Tibial artery (tissue), 4 donors: Measurements from ENCODE around the gene CASZ1.

ENCODE experiments used
- DNase-seq, 2 donors: peaks; one replicate each; pipeline ENCODE4 v3.0.0-alpha.2; 2019
- H3K27ac ChIP-seq, 2 donors: fragments of 200-600 bp; sonication (generic) in 1 of 2; 1 replicate in 1 of 2; 2 replicates in 1 of 2; pipeline ENCODE4 v1.5.1; 2018 to 2019; ENCODE audit warnings: mild to moderate bottlenecking in 1 of 2
- H3K27me3 ChIP-seq, 2 donors: fragments of 200-600 bp; sonication (generic) in 1 of 2; one replicate each; pipeline versions ENCODE4 v1.5.1 to v1.6.0; 2016 to 2019
- H3K36me3 ChIP-seq, 3 donors: fragments of 200-600 bp; sonication (generic) in 2 of 3; one replicate each; pipeline ENCODE4 v1.5.1; 2016 to 2019; ENCODE audit warnings: mild to moderate bottlenecking in 2 of 3
- H3K4me1 ChIP-seq, 4 donors: fragments of 200-600 bp; sonication (generic) in 2 of 4; 1 replicate in 3 of 4; 2 replicates in 1 of 4; pipeline ENCODE4 v1.5.1; 2016 to 2019
- H3K4me3 ChIP-seq, 2 donors: fragments of 200-600 bp; sonication (generic) in 1 of 2; 1 replicate in 1 of 2; 2 replicates in 1 of 2; pipeline ENCODE4 v1.5.1; 2018 to 2019; ENCODE audit warnings: mild to moderate bottlenecking in 2 of 2
- H3K9me3 ChIP-seq, 3 donors: fragments of 200-600 bp; sonication (generic) in 1 of 3; one replicate each; pipeline ENCODE4 v1.5.1; 2016 to 2019
- intact Hi-C: fragments of 100-400 bp; cut with DNase I; formaldehyde crosslinking; loops from one replicate; pipeline ENCODE4 v1.15.0; 2023; ENCODE audit warnings: low total_unique reads
- TF ChIP-seq, protein P1 (sequence below), 2 experiments: fragments of 200-600 bp in 1 of 2; fragments of 450-650 bp in 1 of 2; IDR thresholded peaks; one replicate each; pipeline ENCODE4 v1.5.1; 2017 to 2019; ENCODE audit warnings: antibody characterized with exemption in 2 of 2, mild to moderate bottlenecking in 1 of 2, moderate library complexity in 1 of 2

CASZ1 gene, protein sequence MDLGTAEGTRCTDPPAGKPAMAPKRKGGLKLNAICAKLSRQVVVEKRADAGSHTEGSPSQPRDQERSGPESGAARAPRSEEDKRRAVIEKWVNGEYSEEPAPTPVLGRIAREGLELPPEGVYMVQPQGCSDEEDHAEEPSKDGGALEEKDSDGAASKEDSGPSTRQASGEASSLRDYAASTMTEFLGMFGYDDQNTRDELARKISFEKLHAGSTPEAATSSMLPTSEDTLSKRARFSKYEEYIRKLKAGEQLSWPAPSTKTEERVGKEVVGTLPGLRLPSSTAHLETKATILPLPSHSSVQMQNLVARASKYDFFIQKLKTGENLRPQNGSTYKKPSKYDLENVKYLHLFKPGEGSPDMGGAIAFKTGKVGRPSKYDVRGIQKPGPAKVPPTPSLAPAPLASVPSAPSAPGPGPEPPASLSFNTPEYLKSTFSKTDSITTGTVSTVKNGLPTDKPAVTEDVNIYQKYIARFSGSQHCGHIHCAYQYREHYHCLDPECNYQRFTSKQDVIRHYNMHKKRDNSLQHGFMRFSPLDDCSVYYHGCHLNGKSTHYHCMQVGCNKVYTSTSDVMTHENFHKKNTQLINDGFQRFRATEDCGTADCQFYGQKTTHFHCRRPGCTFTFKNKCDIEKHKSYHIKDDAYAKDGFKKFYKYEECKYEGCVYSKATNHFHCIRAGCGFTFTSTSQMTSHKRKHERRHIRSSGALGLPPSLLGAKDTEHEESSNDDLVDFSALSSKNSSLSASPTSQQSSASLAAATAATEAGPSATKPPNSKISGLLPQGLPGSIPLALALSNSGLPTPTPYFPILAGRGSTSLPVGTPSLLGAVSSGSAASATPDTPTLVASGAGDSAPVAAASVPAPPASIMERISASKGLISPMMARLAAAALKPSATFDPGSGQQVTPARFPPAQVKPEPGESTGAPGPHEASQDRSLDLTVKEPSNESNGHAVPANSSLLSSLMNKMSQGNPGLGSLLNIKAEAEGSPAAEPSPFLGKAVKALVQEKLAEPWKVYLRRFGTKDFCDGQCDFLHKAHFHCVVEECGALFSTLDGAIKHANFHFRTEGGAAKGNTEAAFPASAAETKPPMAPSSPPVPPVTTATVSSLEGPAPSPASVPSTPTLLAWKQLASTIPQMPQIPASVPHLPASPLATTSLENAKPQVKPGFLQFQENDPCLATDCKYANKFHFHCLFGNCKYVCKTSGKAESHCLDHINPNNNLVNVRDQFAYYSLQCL (N-terminal part only)

DNA sequence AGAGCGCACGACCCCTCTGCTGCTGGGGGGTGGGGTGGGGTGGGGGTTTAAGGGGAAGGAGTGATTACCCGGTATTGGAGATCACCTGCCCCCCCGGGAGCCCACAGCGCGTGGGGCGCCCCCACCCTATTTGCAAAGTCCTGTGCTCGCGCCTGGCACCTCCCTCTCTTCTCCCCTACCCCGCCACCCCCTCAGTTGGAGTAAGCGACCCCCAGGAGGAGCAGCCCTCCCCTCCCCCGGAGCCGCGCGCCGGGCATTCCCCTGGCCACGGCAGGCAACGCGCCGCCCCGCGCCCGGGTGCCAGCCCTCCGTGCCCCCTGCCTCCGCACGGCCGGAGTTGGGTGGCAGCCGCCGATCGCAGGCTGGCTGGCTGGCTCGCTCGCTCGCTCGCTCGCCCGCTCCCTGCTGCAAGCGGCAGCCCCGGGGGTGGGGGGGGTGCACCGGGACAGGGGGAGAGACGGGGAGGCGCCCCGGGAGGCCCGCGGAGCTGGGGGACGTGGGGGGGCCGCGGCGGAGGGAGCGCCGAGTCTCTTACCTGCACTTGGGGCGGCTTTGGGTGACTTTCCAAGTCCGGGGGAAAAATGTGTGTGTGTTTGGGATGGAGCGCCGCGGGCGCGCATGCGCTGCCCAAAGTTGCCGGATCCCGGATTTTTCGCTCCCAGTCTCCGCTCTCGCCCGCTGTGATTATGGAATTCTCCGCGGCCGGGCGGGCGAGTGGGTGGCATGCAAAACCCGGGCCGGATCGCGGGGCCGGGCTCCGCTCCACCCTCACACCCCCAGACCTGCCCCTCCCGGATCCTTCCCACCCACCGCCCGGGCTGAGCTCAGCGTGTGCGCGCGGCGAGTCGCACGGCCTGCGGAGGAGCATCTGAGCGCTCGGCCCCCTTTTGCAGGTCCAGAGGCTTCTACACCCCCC lies at the start of gene CASZ1:
Gene CASZ1 (minus strand): TSS at position 618 of the 916 bp plus-strand sequence. CDS start 102,757 bp downstream, outside the sequence.
- H3K4me1 ChIP-seq: peaks cover 0 to 40% (median 33%) of the 10 kb centered on the region in 4 donors
- H3K27ac ChIP-seq: peak within 1 kb of the TSS; percentile 35 to 52
- peaks cover 0 to 55% of the 10 kb centered on the region in 2 donors for H3K27me3 ChIP-seq
- no peaks in the 10 kb centered on the region for H3K36me3 ChIP-seq
- H3K9me3 ChIP-seq: no peaks in the 10 kb centered on the region
- TF ChIP-seq, protein P1, sequence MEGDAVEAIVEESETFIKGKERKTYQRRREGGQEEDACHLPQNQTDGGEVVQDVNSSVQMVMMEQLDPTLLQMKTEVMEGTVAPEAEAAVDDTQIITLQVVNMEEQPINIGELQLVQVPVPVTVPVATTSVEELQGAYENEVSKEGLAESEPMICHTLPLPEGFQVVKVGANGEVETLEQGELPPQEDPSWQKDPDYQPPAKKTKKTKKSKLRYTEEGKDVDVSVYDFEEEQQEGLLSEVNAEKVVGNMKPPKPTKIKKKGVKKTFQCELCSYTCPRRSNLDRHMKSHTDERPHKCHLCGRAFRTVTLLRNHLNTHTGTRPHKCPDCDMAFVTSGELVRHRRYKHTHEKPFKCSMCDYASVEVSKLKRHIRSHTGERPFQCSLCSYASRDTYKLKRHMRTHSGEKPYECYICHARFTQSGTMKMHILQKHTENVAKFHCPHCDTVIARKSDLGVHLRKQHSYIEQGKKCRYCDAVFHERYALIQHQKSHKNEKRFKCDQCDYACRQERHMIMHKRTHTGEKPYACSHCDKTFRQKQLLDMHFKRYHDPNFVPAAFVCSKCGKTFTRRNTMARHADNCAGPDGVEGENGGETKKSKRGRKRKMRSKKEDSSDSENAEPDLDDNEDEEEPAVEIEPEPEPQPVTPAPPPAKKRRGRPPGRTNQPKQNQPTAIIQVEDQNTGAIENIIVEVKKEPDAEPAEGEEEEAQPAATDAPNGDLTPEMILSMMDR (IDR thresholded peaks at IDR 0.05): no peak
- H3K4me3 ChIP-seq: peak within 1 kb of the TSS; percentile 58 to 75
- intact Hi-C loops: loop anchor here (5.0 to 10.0 kb wide), 2 partner anchors 111 to 284 kb away; no protein-coding TSS in a partner anchor
- peak; percentile 52 to 82 for DNase-seq

DNA sequence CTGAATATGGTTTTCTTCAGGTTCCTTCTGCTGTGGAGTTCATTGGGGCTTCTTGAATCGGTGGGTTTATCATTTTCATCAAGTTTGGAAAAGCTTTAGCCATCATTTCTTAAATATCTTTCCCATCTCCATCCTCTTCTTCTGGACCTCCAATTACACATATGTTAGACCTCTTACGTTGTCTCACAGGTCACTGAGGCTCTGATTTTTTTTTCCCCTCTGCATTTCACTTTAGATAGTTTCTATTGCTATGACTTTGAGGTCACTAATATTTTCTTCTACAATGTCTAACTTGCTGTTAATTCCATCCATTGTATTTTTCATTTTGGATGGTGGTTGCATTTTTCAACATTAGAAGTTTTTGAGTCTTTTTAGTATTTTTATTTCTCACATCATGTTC lies 47.3 kb upstream of the CASZ1 start:
- no peak overlapping the region for H3K27ac ChIP-seq
- intact Hi-C loops: no loop called here
- H3K9me3 ChIP-seq: peaks cover 0 to 13% (median 0%) of the 10 kb centered on the region in 3 donors
- H3K27me3 ChIP-seq: peaks cover 0 to 39% of the 10 kb centered on the region in 2 donors
- no peak overlapping the region for H3K4me3 ChIP-seq
- TF ChIP-seq, protein P1 (IDR thresholded peaks at IDR 0.05): no peak
- no peaks in the 10 kb centered on the region for H3K36me3 ChIP-seq
- DNase-seq: no peak
- H3K4me1 ChIP-seq: no peaks in the 10 kb centered on the region

DNA sequence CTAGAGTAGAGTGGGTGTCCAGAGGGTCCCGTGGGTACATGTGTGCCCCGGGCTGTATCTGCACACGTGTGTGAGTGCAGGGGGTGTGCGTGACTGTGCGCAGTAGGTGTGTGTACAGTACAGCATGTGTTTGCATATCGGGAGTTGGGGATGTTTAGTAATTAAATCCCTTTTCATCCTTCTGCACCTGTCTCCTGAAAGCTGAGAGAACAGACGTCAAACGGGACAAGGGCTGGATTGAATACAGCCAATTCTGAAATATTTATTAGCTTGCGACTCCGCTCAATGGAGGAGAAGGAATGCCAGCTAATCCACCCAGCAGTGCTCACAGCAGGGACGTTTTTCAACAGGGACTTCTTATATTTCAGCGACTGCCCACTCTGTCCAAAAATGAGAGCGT lies 44.7 kb upstream of the CASZ1 start:
- no peaks in the 10 kb centered on the region for H3K4me1 ChIP-seq
- DNase-seq: no peak
- intact Hi-C loops: no loop called here
- no peaks in the 10 kb centered on the region for H3K36me3 ChIP-seq
- H3K9me3 ChIP-seq: peaks cover 0 to 13% (median 0%) of the 10 kb centered on the region in 3 donors
- peaks cover 0 to 61% of the 10 kb centered on the region in 2 donors for H3K27me3 ChIP-seq
- no peak overlapping the region for H3K27ac ChIP-seq
- TF ChIP-seq, protein P1 (IDR thresholded peaks at IDR 0.05): no peak
- no peak overlapping the region for H3K4me3 ChIP-seq

DNA sequence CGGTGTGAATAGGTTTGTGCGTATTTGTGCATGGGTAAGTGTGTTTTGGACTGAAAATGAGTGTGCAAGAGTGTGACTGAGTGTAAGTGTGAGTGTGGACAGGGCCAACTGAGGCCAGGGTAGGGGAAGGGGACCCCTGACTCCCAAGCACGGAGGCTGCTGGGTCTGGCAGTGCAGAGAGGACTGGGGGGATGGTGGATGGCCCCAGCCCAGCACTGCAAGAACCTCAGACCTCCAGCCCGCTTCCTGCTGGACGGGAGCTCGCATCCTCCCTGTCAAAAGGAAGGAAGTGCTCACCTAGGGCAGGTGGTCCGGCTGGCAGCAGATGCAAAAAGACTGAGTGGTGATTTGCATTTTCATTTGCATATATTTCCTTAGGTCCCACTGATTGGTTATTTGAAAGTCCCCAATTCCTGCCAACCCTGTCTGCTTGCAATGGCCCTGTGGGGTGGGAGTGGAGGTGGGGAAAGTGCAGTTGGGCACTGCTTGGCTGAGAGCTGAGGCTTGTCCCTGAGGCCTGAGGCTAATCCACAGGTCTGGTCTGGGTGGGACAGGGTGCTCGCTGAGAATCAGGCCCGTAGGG lies 42.8 kb upstream of the CASZ1 start:
- H3K36me3 ChIP-seq: no peaks in the 10 kb centered on the region
- peaks cover 4 to 77% of the 10 kb centered on the region in 2 donors for H3K27me3 ChIP-seq
- no peak for DNase-seq
- H3K4me3 ChIP-seq: no peak overlapping the region
- TF ChIP-seq, protein P1 (IDR thresholded peaks at IDR 0.05): no peak
- peaks cover 0 to 12% (median 0%) of the 10 kb centered on the region in 3 donors for H3K9me3 ChIP-seq
- intact Hi-C loops: no loop called here
- H3K4me1 ChIP-seq: peaks cover 0 to 6% (median 0%) of the 10 kb centered on the region in 4 donors
- no peak overlapping the region for H3K27ac ChIP-seq
